HepG2 (cell line): ENCODE measurements around the gene ERP27.

Source experiments
- HMGXB4 ChIP-seq, 2 experiments: sonication (generic) in 1 of 2; formaldehyde crosslinking in 1 of 2; IDR thresholded peaks; 2 replicates each; pipeline versions ENCODE4 v1.4.0 to v1.6.1; 2018 to 2020; ENCODE audit warnings: missing genetic modification reagents in 2 of 2, borderline replicate concordance in 1 of 2, low read depth in 1 of 2, mild to moderate bottlenecking in 1 of 2, missing biosample characterization in 1 of 2
- MTA3 ChIP-seq: sonication (generic); formaldehyde crosslinking; IDR thresholded peaks from 2 replicates; pipeline ENCODE4 v1.4.0; 2020; ENCODE audit warnings: missing genetic modification reagents
- TP53 ChIP-seq: sonication (generic); formaldehyde crosslinking; conservative IDR thresholded peaks from 2 replicates; pipeline ENCODE4 v1.4.0; 2020; ENCODE audit warnings: missing genetic modification reagents
- ZNF703 ChIP-seq: sonication (generic); formaldehyde crosslinking; IDR thresholded peaks from 2 replicates; pipeline ENCODE4 v1.5.1; 2020; ENCODE audit warnings: missing genetic modification reagents, mild to moderate bottlenecking, moderate library complexity, borderline replicate concordance

GRCh38 chr12:14979468-14979867 is 41.1 kb upstream of the ERP27 start:
- TF ChIP-seq MTA3 (no peak), HMGXB4 (CRISPR knock-in tag; IDR thresholded peaks at IDR 0.05; ENCODE audit: borderline replicate concordance in 1 of 2, low read depth in 1 of 2) (no peak), TP53 (no peak), ZNF703 (CRISPR knock-in tag) (no peak)
